Endodermal cell (in vitro differentiated cells): ENCODE measurements around the gene CCNB3. TPM values are rescaled to one million over a fixed set of nuclear protein-coding genes. Genes with fewer than 3 reads are reported as not detected.

ENCODE experiments used
- DNase-seq: peaks from one replicate; pipeline ENCODE4 v3.0.0-alpha.2; 2017
- H3K27ac ChIP-seq: 2 replicates; pipeline ENCODE4 v1.5.1; 2013; ENCODE audit warnings: mild to moderate bottlenecking, low read depth, low read length, moderate library complexity
- H3K27me3 ChIP-seq: 2 replicates; pipeline ENCODE4 v1.6.1; 2013; ENCODE audit warnings: mild to moderate bottlenecking, low read length, moderate library complexity; ENCODE audit not compliant: insufficient read depth, control insufficient read depth, poor library complexity, severe bottlenecking
- H3K36me3 ChIP-seq: 2 replicates; pipeline ENCODE4 v1.7.0; 2013; ENCODE audit warnings: mild to moderate bottlenecking, low read length, moderate library complexity; ENCODE audit not compliant: control insufficient read depth, insufficient read depth
- H3K4me1 ChIP-seq: one replicate; pipeline ENCODE4 v1.7.0; 2013; ENCODE audit warnings: low read length; ENCODE audit not compliant: control insufficient read depth, insufficient read depth
- H3K4me3 ChIP-seq: 2 replicates; pipeline ENCODE4 v1.5.1; 2013; ENCODE audit warnings: mild to moderate bottlenecking, low read length, moderate library complexity
- H3K9ac ChIP-seq: 2 replicates; pipeline ENCODE4 v1.6.1; 2013; ENCODE audit warnings: mild to moderate bottlenecking, low read length, moderate library complexity; ENCODE audit not compliant: poor library complexity, severe bottlenecking; ENCODE audit errors: extremely low read depth
- H3K9me3 ChIP-seq: 2 replicates; pipeline ENCODE4 v1.6.1; 2013; ENCODE audit warnings: mild to moderate bottlenecking, low read length, moderate library complexity; ENCODE audit not compliant: control insufficient read depth
- H3K27ac Mint-ChIP-seq: 2 replicates; pipeline ENCODE4 v1.8.0; 2020; ENCODE audit warnings: mixed read lengths
- H3K27me3 Mint-ChIP-seq: 2 replicates; pipeline ENCODE4 v1.8.0; 2021; ENCODE audit warnings: mild to moderate bottlenecking, mixed read lengths; ENCODE audit not compliant: insufficient read depth
- H3K36me3 Mint-ChIP-seq: 2 replicates; pipeline ENCODE4 v1.8.0; 2020; ENCODE audit warnings: low read depth, mixed read lengths
- H3K4me1 Mint-ChIP-seq: 2 replicates; pipeline ENCODE4 v1.8.0; 2020; ENCODE audit warnings: mixed read lengths
- H3K4me3 Mint-ChIP-seq: 2 replicates; pipeline ENCODE4 v1.8.0; 2020; ENCODE audit warnings: mild to moderate bottlenecking, moderate library complexity, mixed read lengths
- H3K9me3 Mint-ChIP-seq: 2 replicates; pipeline ENCODE4 v1.8.0; 2020; ENCODE audit warnings: mild to moderate bottlenecking, mixed read lengths
- WGBS, 2 experiments: methylation state at CpG; one replicate each; pipeline versions ENCODE4 v1.1.5 to v1.1.7; 2013; ENCODE audit warnings: missing lambda C conversion rate in 2 of 2, mixed read lengths in 1 of 2; ENCODE audit not compliant: insufficient coverage in 1 of 2, insufficient read length in 1 of 2; 5-methylcytosine and 5-hydroxymethylcytosine counted together
- long read RNA-seq, 4 experiments: library from polyadenylated mRNA in 2 of 4; library from RNA in 1 of 4; library from capped mRNA in 1 of 4; stranded (forward) in 3 of 4; unstranded in 1 of 4; transcript quantifications; one replicate each; pipeline ENCODE4 v2.0.0, GENCODE V29; 2020 to 2021; ENCODE audit warnings: inconsistent platforms in 1 of 4
- polyA plus RNA-seq, 2 experiments: library from polyadenylated mRNA; stranded (reverse); fragments of 50-300 nt; gene quantifications; one replicate each; pipeline ENCODE4 v1.2.3, GENCODE V29; 2013
- total RNA-seq, 2 donors: library from RNA; stranded (reverse); fragmentation: NEBNext Ultra II Directional in 1 of 2; extraction: Animal tissue kit (Norgen Biotek cat#: 25700) in 1 of 2; gene quantifications; 2 replicates in 1 of 2; 3 replicates in 1 of 2; pipeline ENCODE4 v1.2.1, GENCODE V29; 2021
- TF ChIP-seq, protein P1 (sequence below): fragments of 200-600 bp; sonication (generic); conservative IDR thresholded peaks from 2 replicates; pipeline ENCODE4 v1.5.0; 2021; ENCODE audit warnings: antibody characterized with exemption, mild to moderate bottlenecking

The CCNB3 gene, protein sequence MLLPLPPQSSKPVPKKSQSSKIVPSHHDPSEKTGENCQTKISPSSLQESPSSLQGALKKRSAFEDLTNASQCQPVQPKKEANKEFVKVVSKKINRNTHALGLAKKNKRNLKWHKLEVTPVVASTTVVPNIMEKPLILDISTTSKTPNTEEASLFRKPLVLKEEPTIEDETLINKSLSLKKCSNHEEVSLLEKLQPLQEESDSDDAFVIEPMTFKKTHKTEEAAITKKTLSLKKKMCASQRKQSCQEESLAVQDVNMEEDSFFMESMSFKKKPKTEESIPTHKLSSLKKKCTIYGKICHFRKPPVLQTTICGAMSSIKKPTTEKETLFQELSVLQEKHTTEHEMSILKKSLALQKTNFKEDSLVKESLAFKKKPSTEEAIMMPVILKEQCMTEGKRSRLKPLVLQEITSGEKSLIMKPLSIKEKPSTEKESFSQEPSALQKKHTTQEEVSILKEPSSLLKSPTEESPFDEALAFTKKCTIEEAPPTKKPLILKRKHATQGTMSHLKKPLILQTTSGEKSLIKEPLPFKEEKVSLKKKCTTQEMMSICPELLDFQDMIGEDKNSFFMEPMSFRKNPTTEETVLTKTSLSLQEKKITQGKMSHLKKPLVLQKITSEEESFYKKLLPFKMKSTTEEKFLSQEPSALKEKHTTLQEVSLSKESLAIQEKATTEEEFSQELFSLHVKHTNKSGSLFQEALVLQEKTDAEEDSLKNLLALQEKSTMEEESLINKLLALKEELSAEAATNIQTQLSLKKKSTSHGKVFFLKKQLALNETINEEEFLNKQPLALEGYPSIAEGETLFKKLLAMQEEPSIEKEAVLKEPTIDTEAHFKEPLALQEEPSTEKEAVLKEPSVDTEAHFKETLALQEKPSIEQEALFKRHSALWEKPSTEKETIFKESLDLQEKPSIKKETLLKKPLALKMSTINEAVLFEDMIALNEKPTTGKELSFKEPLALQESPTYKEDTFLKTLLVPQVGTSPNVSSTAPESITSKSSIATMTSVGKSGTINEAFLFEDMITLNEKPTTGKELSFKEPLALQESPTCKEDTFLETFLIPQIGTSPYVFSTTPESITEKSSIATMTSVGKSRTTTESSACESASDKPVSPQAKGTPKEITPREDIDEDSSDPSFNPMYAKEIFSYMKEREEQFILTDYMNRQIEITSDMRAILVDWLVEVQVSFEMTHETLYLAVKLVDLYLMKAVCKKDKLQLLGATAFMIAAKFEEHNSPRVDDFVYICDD (N-terminal part only)
- total RNA-seq = under 1 TPM in 1 of 2 donors, not detected in 1; 0.07 TPM
- polyA plus RNA-seq (2013, experiment 1 of 2) = 0.36 TPM
- polyA plus RNA-seq (2013, experiment 2 of 2) = 0.46 TPM
- long read RNA-seq, experiment 1 = 0 reads
- long read RNA-seq, experiment 2 = 0 reads
- long read RNA-seq, experiment 3 = 0 reads
- long read RNA-seq, experiment 4 = 0 reads

DNA sequence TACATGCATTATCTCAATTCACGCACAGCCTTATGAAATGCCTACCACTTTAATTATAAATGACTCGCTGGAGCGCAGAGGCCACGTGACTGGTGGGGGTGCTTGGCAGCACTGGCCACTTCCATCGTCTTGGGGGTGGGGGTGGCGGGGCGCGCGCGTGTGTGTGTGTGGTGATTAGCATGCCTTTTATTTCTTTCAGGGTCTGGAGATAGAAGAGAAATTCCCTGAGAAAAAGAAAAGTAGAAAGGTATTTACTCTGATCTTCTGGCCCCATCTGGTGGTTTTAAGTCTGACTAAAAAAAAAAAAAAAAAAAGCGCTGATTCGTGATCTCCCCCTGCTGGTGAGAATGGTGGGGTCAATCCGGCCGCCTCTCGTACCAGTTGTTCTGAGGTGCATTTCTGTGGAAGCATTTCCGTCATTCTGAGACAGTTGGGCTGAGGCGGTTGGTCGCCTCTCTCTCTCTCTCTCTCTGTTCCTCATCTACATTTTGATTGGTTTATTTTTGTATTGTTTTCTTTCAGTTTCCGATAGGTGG, at the start of gene CCNB3:
CCNB3 (plus strand) TSS at position 402 of the 536 bp plus-strand sequence. CDS start 80,399 bp downstream, outside the sequence.
- H3K4me1 ChIP-seq = no peaks in the 10 kb centered on the region
- H3K4me1 Mint-ChIP-seq = peaks cover 8% of the 10 kb centered on the region
- H3K9me3 ChIP-seq = no peaks in the 10 kb centered on the region
- H3K36me3 Mint-ChIP-seq = peaks cover 2% of the 10 kb centered on the region
- peak within 1 kb of the TSS; percentile 85 for H3K27ac Mint-ChIP-seq
- TF ChIP-seq, protein P1, sequence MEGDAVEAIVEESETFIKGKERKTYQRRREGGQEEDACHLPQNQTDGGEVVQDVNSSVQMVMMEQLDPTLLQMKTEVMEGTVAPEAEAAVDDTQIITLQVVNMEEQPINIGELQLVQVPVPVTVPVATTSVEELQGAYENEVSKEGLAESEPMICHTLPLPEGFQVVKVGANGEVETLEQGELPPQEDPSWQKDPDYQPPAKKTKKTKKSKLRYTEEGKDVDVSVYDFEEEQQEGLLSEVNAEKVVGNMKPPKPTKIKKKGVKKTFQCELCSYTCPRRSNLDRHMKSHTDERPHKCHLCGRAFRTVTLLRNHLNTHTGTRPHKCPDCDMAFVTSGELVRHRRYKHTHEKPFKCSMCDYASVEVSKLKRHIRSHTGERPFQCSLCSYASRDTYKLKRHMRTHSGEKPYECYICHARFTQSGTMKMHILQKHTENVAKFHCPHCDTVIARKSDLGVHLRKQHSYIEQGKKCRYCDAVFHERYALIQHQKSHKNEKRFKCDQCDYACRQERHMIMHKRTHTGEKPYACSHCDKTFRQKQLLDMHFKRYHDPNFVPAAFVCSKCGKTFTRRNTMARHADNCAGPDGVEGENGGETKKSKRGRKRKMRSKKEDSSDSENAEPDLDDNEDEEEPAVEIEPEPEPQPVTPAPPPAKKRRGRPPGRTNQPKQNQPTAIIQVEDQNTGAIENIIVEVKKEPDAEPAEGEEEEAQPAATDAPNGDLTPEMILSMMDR = peak; percentile 88
- peaks cover 29% of the 10 kb centered on the region for H3K9me3 Mint-ChIP-seq
- H3K27ac ChIP-seq = no peak within 1 kb of the TSS
- H3K9ac ChIP-seq = no peak within 1 kb of the TSS
- H3K36me3 ChIP-seq = no peaks in the 10 kb centered on the region
- WGBS, 2 experiments = 3% methylated on average over 6 of the region's 19 CpGs; no CpG with 5 or more reads in 1 of the 2 experiments
- peak; percentile 81 for DNase-seq
- H3K4me3 Mint-ChIP-seq = peak within 1 kb of the TSS; percentile 26
- no peaks in the 10 kb centered on the region for H3K27me3 ChIP-seq
- H3K4me3 ChIP-seq = no peak within 1 kb of the TSS
- peaks cover 2% of the 10 kb centered on the region for H3K27me3 Mint-ChIP-seq

DNA sequence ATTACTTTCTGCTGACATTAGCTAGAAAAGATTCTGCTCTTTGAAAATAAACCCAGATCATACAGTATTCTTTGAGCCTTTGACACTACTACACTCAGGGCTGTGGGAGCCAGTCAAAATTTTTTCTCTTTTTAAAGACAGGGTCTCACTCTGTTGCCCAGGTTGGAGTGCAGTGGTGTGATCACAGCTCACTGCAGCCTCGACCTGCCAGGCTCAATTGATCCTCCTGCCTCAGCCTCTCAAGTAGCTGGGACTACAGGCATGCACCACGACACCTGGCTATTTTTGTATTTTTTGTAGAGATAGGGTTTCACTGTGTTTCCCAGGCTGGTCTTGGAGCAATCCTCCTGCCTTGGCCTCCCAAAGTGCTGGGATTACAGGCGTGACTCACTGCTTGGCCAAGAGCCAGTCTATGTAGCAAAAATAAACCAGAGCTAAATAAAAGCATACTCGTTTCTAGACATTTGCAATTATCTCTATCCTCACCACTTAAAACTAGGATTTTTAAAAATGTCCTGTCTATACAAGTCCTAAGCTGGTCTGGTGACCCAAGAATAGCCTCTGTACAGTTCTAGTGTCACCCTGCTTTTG, 46.9 kb upstream of the CCNB3 start:
- H3K27me3 Mint-ChIP-seq = no peaks in the 10 kb centered on the region
- no peak overlapping the region for H3K27ac ChIP-seq
- 80 to 89% methylated on average over 1 to 4 of the region's 4 CpGs for WGBS, 2 experiments
- no peak overlapping the region for H3K4me3 Mint-ChIP-seq
- H3K4me1 ChIP-seq = no peaks in the 10 kb centered on the region
- H3K27me3 ChIP-seq = no peaks in the 10 kb centered on the region
- no peaks in the 10 kb centered on the region for H3K9me3 ChIP-seq
- DNase-seq = no peak
- no peak overlapping the region for H3K27ac Mint-ChIP-seq
- H3K4me1 Mint-ChIP-seq = no peaks in the 10 kb centered on the region
- peaks cover 60% of the 10 kb centered on the region for H3K9me3 Mint-ChIP-seq
- no peaks in the 10 kb centered on the region for H3K36me3 Mint-ChIP-seq
- no peaks in the 10 kb centered on the region for H3K36me3 ChIP-seq
- TF ChIP-seq, protein P1 = no peak
- H3K4me3 ChIP-seq = no peak overlapping the region
- no peak overlapping the region for H3K9ac ChIP-seq
